AG10803 (cell line): ENCODE results near the gene MEPCE.

Experiments
- DNase-seq: peaks from one replicate; pipeline ENCODE4 v3.0.0; 2010; ENCODE audit warnings: low read depth
- H3K4me3 ChIP-seq: 2 replicates; pipeline ENCODE4 v1.5.1; 2011; ENCODE audit warnings: mild to moderate bottlenecking, low read length, control low read depth
- CTCF ChIP-seq: conservative IDR thresholded peaks from 2 replicates; pipeline ENCODE4 v1.5.1; 2011; ENCODE audit warnings: mild to moderate bottlenecking, low read length, control low read depth, inconsistent platforms

Gene MEPCE

DNA sequence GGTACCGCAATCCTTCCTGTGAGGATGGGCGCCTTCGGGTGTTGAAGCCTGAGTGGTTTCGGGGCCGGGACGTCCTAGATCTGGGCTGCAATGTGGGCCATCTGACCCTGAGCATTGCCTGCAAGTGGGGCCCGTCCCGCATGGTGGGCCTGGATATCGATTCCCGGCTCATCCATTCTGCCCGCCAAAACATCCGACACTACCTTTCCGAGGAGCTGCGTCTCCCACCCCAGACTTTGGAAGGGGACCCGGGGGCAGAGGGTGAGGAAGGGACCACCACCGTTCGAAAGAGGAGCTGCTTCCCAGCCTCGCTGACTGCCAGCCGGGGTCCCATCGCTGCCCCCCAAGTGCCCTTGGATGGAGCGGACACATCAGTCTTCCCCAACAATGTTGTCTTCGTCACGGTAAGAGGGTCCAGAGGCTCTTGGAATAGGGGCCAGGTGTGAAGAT, 1.7 kb downstream of the MEPCE start:
- H3K4me3 ChIP-seq: peak overlapping the region; percentile 91
- DNase-seq: no peak
- no peak for TF ChIP-seq CTCF

- no peak overlapping the region for H3K4me3 ChIP-seq
- no peak for TF ChIP-seq CTCF
- DNase-seq: no peak
These were observed 2.4 kb downstream of the MEPCE start for GRCh38 chr7:100432053-100432452.

- no peak overlapping the region for H3K4me3 ChIP-seq
- no peak for DNase-seq
- no peak for TF ChIP-seq CTCF
These were observed 3.1 kb downstream of the MEPCE start for GRCh38 chr7:100432621-100433275.

- no peak for DNase-seq
- H3K4me3 ChIP-seq: no peak overlapping the region
These were observed 3.6 kb downstream of the MEPCE start for GRCh38 chr7:100433276-100433591.

DNA sequence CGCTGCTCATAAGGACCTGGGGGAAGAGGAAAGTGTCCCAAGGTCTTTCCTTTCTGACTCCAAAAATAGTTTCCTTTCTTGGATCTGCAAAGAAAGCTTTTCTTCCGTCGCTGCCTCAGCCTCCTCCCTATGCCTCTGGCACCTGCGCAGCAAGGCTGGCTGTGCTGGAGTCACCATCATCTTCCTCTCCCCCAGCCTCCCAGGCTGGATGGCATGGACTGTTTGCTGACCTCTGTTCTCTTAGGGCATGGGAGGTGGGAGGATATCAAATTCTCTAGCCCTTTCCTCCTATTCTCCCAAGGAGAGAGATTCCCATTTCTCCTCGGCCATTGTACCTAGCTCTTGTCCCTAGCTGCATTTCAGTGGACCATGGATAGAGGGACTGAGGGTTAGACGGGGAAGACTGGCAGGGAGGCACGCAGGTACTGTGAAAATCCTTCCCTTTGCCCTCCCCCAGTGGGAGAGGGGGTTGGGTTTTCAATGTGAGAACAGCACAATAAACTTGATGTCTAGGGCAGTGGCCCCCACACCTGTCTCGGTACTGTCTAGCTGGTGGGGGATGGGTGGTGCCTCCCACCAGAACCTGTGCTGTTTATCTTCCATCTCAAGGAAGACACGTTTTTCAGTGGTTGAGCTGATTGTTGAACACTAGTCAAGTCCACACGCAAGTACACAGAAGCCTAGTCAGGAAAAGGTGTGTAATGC, 4.1 kb downstream of the MEPCE start:
- no peak overlapping the region for H3K4me3 ChIP-seq
- no peak for DNase-seq
- no peak for TF ChIP-seq CTCF

More at GRCh38 chr7:100433276-100433591, 3.6 kb downstream of the MEPCE start:
- TF ChIP-seq CTCF: no peak

GRCh38 chr7:100434297-100435144, 4.9 kb downstream of the MEPCE start:
- TF ChIP-seq CTCF: no peak
- DNase-seq: no peak
- H3K4me3 ChIP-seq: peak overlapping the region; percentile 86
